Measurements from ENCODE around the gene ZNF417.
"Not testable (repeated sequence)": the region's sequence is repeated elsewhere in the genome, so short reads cannot be mapped to it uniquely, and the experiment has no call there.

The ZNF417 gene

GRCh38 chr19:57916168-57916995, at the start of gene ZNF417:
TSS of gene ZNF417 (minus strand) at chr19:57916592. CDS start at chr19:57916411, 181 bp downstream.
- Mint-ChIP-seq H3K27ac (peak within 1 kb of the TSS; percentile 92), H3K4me3 (peak within 1 kb of the TSS; percentile 87), H3K4me1 (peaks cover 32% of the 10 kb centered on the region), H3K36me3 (ENCODE audit: low read depth) (peaks cover 60% of the 10 kb centered on the region), H3K9me3 (peaks cover 45% of the 10 kb centered on the region)
- ATAC-seq (peak; percentile 99), DNase-seq (peak; percentile 79)
- H3K27me3 Mint-ChIP-seq = not testable (repeated sequence)

DNA sequence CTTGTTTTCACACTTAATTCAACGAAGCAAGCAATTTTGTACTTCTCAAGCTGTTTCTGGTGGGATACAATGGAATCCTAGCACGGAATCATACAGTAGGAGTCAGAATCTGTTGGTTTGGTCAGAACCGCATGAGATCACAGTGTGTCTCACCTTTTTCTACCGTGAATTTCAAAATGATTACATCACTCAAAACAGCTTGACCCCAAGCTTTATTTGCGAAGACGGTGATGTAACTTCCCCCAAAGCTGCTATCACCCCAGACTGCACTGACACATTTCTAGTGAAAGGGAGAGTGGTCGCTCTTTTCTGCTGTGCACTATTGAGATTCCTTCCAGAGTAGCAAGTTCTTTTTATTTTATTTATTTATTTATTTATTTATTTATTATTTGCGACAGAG, 48.4 kb upstream of the ZNF417 start:
- H3K9me3 Mint-ChIP-seq = peaks cover 43% of the 10 kb centered on the region
- no peak for DNase-seq
- no peak overlapping the region for H3K27ac Mint-ChIP-seq
- peaks cover 40% of the 10 kb centered on the region for H3K36me3 Mint-ChIP-seq (ENCODE audit: low read depth)
- H3K4me1 Mint-ChIP-seq = no peaks in the 10 kb centered on the region
- no peak overlapping the region for H3K4me3 Mint-ChIP-seq
- ATAC-seq = no peak
- H3K27me3 Mint-ChIP-seq = no peaks in the 10 kb centered on the region

DNA sequence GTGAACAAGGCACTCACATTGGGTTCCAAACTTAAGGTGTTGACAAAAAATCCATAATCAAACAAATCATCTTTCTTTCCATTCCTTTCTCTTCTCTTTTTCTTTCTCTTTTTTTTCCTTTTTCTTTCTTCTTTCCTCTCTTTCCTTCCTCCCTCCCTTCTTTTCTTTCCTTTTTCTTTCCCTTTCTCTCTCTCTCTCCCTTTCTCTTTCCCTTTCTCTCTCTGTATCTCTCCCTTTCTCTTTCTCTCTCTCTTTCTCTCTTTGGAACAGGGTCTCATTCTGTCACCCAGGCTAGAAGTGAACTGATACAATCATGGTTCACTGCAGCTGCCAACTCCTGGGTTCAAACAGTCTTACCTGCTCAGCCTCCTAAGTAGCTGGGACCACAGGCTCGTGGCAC, 45.4 kb upstream of the ZNF417 start:
- peaks cover 48% of the 10 kb centered on the region for H3K9me3 Mint-ChIP-seq
- H3K4me1 Mint-ChIP-seq = no peaks in the 10 kb centered on the region
- no peaks in the 10 kb centered on the region for H3K27me3 Mint-ChIP-seq
- DNase-seq (no peak), ATAC-seq (no peak)
- H3K36me3 Mint-ChIP-seq (ENCODE audit: low read depth) = peaks cover 35% of the 10 kb centered on the region
- H3K27ac Mint-ChIP-seq = no peak overlapping the region
- no peak overlapping the region for H3K4me3 Mint-ChIP-seq

GRCh38 chr19:57954996-57955395, 38.6 kb upstream of the ZNF417 start:
- no peaks in the 10 kb centered on the region for H3K27me3 Mint-ChIP-seq
- no peak for ATAC-seq
- H3K4me3 Mint-ChIP-seq = no peak overlapping the region
- DNase-seq = no peak
- peaks cover 25% of the 10 kb centered on the region for H3K36me3 Mint-ChIP-seq (ENCODE audit: low read depth)
- no peak overlapping the region for H3K27ac Mint-ChIP-seq
- H3K9me3 Mint-ChIP-seq = peaks cover 35% of the 10 kb centered on the region
- H3K4me1 Mint-ChIP-seq = no peaks in the 10 kb centered on the region

DNA sequence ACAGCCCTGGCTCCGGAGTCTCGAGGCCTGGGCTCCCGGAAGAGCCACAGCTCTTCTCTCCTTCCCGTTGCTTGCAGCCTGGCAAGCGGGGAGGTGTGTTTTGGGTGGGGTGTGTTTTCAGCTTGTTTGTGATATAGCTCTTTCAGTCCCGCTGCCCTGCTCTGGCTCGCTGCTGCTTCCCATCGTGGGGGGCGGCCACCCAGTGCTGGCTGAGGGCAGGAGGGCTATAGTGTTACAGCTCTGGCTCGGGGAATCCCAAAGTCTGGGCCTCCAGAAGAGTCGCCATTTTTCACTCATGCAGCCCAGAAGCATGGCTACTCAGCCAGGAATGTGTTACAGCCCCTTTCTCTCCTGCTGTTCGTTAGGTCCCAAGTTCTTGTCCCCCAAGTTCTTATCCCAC, 33.3 kb upstream of the ZNF417 start:
- DNase-seq = no peak
- Mint-ChIP-seq H3K9me3 (peaks cover 26% of the 10 kb centered on the region), H3K36me3 (ENCODE audit: low read depth) (peaks cover 33% of the 10 kb centered on the region), H3K27ac (no peak overlapping the region), H3K27me3 (no peaks in the 10 kb centered on the region), H3K4me3 (no peak overlapping the region), H3K4me1 (peaks cover 23% of the 10 kb centered on the region)
- ATAC-seq = no peak

GRCh38 chr19:57949296-57949695, 32.9 kb upstream of the ZNF417 start:
- no peak overlapping the region for H3K27ac Mint-ChIP-seq
- no peak overlapping the region for H3K4me3 Mint-ChIP-seq
- DNase-seq (no peak), ATAC-seq (no peak)
- H3K4me1 Mint-ChIP-seq = peaks cover 23% of the 10 kb centered on the region
- no peaks in the 10 kb centered on the region for H3K27me3 Mint-ChIP-seq
- H3K9me3 Mint-ChIP-seq = peaks cover 26% of the 10 kb centered on the region
- H3K36me3 Mint-ChIP-seq (ENCODE audit: low read depth) = peaks cover 35% of the 10 kb centered on the region

- peak; percentile 92 for DNase-seq
- peak; percentile 97 for ATAC-seq
- peak within 1 kb of the TSS; percentile 89 for H3K27ac Mint-ChIP-seq
- no peaks in the 10 kb centered on the region for H3K27me3 Mint-ChIP-seq
- peaks cover 40% of the 10 kb centered on the region for H3K9me3 Mint-ChIP-seq
- peaks cover 23% of the 10 kb centered on the region for H3K4me1 Mint-ChIP-seq
- peaks cover 50% of the 10 kb centered on the region for H3K36me3 Mint-ChIP-seq (ENCODE audit: low read depth)
- peak within 1 kb of the TSS; percentile 91 for H3K4me3 Mint-ChIP-seq
These were observed 31.2 kb upstream of the ZNF417 start, which contains the start of gene ZNF256 for GRCh38 chr19:57947419-57948134. TSS of gene ZNF256 (minus strand) at chr19:57947706. CDS start at chr19:57947474, 232 bp downstream.

DNA sequence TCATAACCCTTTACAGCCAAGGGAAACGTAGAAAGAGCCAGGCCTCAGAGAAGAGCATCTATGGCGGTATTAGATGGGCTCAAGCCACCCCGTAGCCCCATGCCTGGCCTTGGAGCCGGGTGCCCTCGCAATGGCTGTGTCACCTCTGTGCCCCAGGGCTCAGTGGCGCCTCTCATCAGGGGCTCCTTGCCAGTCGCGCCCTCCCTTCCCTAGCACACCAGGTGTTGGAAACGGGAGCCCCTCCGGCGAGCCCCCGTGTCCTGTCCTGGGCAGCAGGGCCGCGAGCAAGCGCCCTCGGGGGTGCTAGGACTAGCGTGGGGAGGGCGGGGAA, 30.7 kb upstream of the ZNF417 start:
- Mint-ChIP-seq H3K27ac (peak overlapping the region; percentile 23), H3K4me1 (peaks cover 23% of the 10 kb centered on the region), H3K9me3 (peaks cover 45% of the 10 kb centered on the region), H3K36me3 (ENCODE audit: low read depth) (peaks cover 55% of the 10 kb centered on the region), H3K4me3 (peak overlapping the region; percentile 91), H3K27me3 (no peaks in the 10 kb centered on the region)
- DNase-seq = no peak
- peak; percentile 6 for ATAC-seq

- Mint-ChIP-seq H3K4me3 (peak overlapping the region; percentile 91), H3K27ac (peak overlapping the region; percentile 24)
These were observed 29.9 kb upstream of the ZNF417 start for GRCh38 chr19:57946316-57946715.

GRCh38 chr19:57941593-57941992, 25.2 kb upstream of the ZNF417 start:
- DNase-seq (no peak), ATAC-seq (no peak)
- Mint-ChIP-seq H3K27me3 (no peaks in the 10 kb centered on the region), H3K27ac (no peak overlapping the region), H3K9me3 (peaks cover 68% of the 10 kb centered on the region), H3K36me3 (ENCODE audit: low read depth) (peaks cover 88% of the 10 kb centered on the region), H3K4me1 (peaks cover 11% of the 10 kb centered on the region), H3K4me3 (no peak overlapping the region)

More at GRCh38 chr19:57946316-57946715, 29.9 kb upstream of the ZNF417 start:
- Mint-ChIP-seq H3K9me3 (peaks cover 49% of the 10 kb centered on the region), H3K4me1 (peaks cover 23% of the 10 kb centered on the region), H3K36me3 (ENCODE audit: low read depth) (peaks cover 62% of the 10 kb centered on the region), H3K27me3 (no peaks in the 10 kb centered on the region)
- no peak for ATAC-seq
- DNase-seq = no peak

DNA sequence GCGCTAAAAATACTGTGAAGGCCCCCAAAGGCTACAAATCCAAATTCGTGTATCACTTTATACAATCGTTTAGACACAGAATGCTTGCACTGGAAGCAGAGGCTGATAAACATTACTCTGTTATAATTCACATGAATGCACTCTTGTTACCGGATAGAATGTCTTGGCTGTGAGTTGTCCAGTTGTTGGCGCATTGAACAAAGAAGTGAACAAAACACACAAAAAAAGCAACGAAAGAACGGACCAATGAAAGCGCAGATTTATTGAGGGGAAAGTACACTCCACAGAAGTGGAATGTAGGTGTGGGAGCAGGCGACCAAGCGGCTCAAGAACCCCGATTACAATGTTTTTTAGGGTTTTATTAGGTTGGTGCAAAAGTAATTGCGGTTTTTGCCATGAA, 19.3 kb upstream of the ZNF417 start:
- DNase-seq = no peak
- Mint-ChIP-seq H3K27ac (no peak overlapping the region), H3K9me3 (peaks cover 56% of the 10 kb centered on the region), H3K27me3 (no peaks in the 10 kb centered on the region), H3K4me1 (peaks cover 6% of the 10 kb centered on the region), H3K4me3 (no peak overlapping the region), H3K36me3 (ENCODE audit: low read depth) (peaks cover 68% of the 10 kb centered on the region)
- no peak for ATAC-seq

- peaks cover 68% of the 10 kb centered on the region for H3K36me3 Mint-ChIP-seq (ENCODE audit: low read depth)
- H3K27ac Mint-ChIP-seq = peak within 1 kb of the TSS; percentile 60
- no peaks in the 10 kb centered on the region for H3K27me3 Mint-ChIP-seq
- ATAC-seq = peak; percentile 89
- H3K9me3 Mint-ChIP-seq = peaks cover 62% of the 10 kb centered on the region
- peak within 1 kb of the TSS; percentile 78 for H3K4me3 Mint-ChIP-seq
- peaks cover 6% of the 10 kb centered on the region for H3K4me1 Mint-ChIP-seq
- peak; percentile 32 for DNase-seq
These were observed 18.7 kb upstream of the ZNF417 start, which contains the start of gene ZNF418 for GRCh38 chr19:57934820-57935665. TSS of gene ZNF418 (minus strand) at chr19:57935402. CDS start at chr19:57933822, 1,580 bp downstream.

DNA sequence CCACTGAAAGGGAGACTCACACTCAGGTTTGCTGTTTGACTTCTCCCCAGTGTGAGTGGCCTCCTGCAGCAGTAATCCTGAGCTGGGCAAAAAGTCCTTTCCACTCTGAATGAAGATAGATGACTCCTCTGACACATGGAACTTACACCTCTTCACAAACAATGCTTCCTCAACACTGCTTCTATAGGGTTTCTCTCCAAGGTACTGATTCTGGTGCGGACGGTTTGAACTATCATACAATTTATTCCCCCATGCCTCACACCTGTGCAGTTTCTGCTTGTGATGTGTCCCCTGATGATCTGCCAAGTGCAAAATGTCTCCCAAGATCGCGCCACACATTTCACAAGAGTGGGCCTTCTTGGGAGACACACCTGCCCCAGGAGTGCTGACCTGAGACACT, 11.2 kb upstream of the ZNF417 start:
- Mint-ChIP-seq H3K4me1 (no peaks in the 10 kb centered on the region), H3K9me3 (peaks cover 64% of the 10 kb centered on the region), H3K27ac (no peak overlapping the region), H3K27me3 (no peaks in the 10 kb centered on the region), H3K36me3 (ENCODE audit: low read depth) (peaks cover 57% of the 10 kb centered on the region), H3K4me3 (no peak overlapping the region)
- ATAC-seq (no peak), DNase-seq (no peak)

GRCh38 chr19:57914531-57914930, 1.9 kb downstream of the ZNF417 start:
- H3K4me3 Mint-ChIP-seq = peak overlapping the region; percentile 87
- H3K27me3 Mint-ChIP-seq = no peaks in the 10 kb centered on the region
- H3K4me1 Mint-ChIP-seq = peaks cover 32% of the 10 kb centered on the region
- DNase-seq = no peak
- peaks cover 67% of the 10 kb centered on the region for H3K36me3 Mint-ChIP-seq (ENCODE audit: low read depth)
- no peak for ATAC-seq
- H3K27ac Mint-ChIP-seq = no peak overlapping the region
- peaks cover 46% of the 10 kb centered on the region for H3K9me3 Mint-ChIP-seq

All from activated naive CD8-positive, alpha-beta T cell treated with anti-CD3 and anti-CD28 coated beads, Interleukin-2, amount 50 U/mL, for 24 hours (primary cell).